K562 treated with DMSO at 1 percent for 12 hours (cell line): ENCODE data around the gene IRF9. TPM values are rescaled to one million over a fixed set of nuclear protein-coding genes. Genes with fewer than 3 reads are reported as not detected.

Source experiments
- total RNA-seq: library from RNA; unstranded; fragments of 300-600 nt; gene quantifications from 2 replicates; pipeline ENCODE4 v1.2.3, GENCODE V29; 2022; ENCODE audit not compliant: insufficient read depth

IRF9 gene
- 12.0 and 15.5 TPM in 2 replicates for total RNA-seq

GRCh38 chr14:24160850-24161804, at the start of gene IRF9:
Gene IRF9 (plus strand): TSS chr14:24161265. CDS start chr14:24162145, 880 bp downstream.

GRCh38 chr14:24114532-24115421, 46.3 kb upstream of the IRF9 start, which contains the start of the genes DCAF11 and NRL:
Gene DCAF11 (plus strand): TSS chr14:24114777. CDS start chr14:24115595, 818 bp downstream.
Gene NRL (minus strand): TSS chr14:24114949. CDS start chr14:24082848, 32,101 bp downstream.

GRCh38 chr14:24130380-24130716, 30.7 kb upstream of the IRF9 start, which contains the start of gene FITM1:
Gene FITM1 (plus strand): TSS chr14:24130659. CDS start chr14:24131564, 905 bp downstream.

GRCh38 chr14:24135834-24136683, 25.0 kb upstream of the IRF9 start, which contains the start of gene PSME1:
Gene PSME1 (plus strand): TSS chr14:24136194. CDS start chr14:24136263, 69 bp downstream.

GRCh38 chr14:24141097-24141880, 19.8 kb upstream of the IRF9 start, which contains the start of gene EMC9:
Gene EMC9 (minus strand): TSS chr14:24141591. CDS start chr14:24141304, 287 bp downstream.

GRCh38 chr14:24146453-24146977, 14.6 kb upstream of the IRF9 start, which contains the start of gene PSME2:
Gene PSME2 (minus strand): TSS chr14:24146610. CDS start chr14:24146581, 29 bp downstream.

GRCh38 chr14:24146978-24147760, 13.9 kb upstream of the IRF9 start, which contains the start of gene RNF31:
Gene RNF31 (plus strand): TSS chr14:24147498. CDS start chr14:24147699, 201 bp downstream.

GRCh38 chr14:24171422-24172260, 10.6 kb downstream of the IRF9 start, which contains the start of gene REC8:
Gene REC8 (plus strand): TSS chr14:24172080. CDS start chr14:24172553, 473 bp downstream.

GRCh38 chr14:24188251-24189058, 27.4 kb downstream of the IRF9 start, which contains the start of gene IPO4:
Gene IPO4 (minus strand): TSS chr14:24188816. CDS start chr14:24188787, 29 bp downstream.

GRCh38 chr14:24195186-24196070, 34.4 kb downstream of the IRF9 start, which contains the start of gene TM9SF1:
Gene TM9SF1 (minus strand): TSS chr14:24195441. CDS start chr14:24195019, 422 bp downstream.

GRCh38 chr14:24212924-24213865, 52.1 kb downstream of the IRF9 start, which contains the start of gene CHMP4A:
Gene CHMP4A (minus strand): TSS chr14:24213488. CDS start chr14:24213439, 49 bp downstream.

GRCh38 chr14:24215495-24216344, 54.7 kb downstream of the IRF9 start, which contains the start of gene MDP1:
Gene MDP1 (minus strand): TSS chr14:24216066. CDS start chr14:24215955, 111 bp downstream.

